Measurements from ENCODE around the gene TOLLIP.
A peak's percentile ranks its signal among the peaks of the same experiment; 100 is the strongest.

Gene TOLLIP

DNA sequence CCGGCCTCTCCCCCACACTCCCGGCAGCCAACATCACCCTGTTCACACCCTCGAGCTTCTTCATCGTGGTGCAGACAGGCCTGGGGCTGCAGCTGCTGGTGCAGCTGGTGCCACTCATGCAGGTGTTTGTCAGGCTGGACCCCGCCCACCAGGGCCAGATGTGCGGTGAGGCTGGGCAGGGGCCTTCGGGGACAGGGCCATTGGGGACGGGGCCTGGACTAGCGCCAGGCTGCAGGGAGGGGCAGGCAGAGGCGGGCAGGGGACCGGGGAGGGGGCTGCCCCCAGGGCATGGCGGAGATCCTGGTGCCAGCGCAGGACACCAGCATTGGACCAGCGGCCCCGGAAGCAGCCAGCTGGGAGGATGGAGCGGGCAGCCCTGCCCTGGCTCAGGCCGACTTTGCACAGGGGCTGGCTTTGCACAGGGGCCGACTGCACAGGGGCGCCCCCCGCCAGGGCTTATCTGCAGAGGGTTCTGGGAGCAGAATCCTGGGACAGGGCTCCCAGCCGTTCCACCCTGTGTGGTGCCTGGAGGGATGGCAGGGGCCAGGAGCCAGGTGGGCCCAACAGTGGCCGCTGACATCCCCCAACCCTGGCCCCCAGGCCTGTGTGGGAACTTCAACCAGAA, 77.9 kb downstream of the TOLLIP start:
- no peak for DNase-seq (ENCODE audit: low spot score)

DNA sequence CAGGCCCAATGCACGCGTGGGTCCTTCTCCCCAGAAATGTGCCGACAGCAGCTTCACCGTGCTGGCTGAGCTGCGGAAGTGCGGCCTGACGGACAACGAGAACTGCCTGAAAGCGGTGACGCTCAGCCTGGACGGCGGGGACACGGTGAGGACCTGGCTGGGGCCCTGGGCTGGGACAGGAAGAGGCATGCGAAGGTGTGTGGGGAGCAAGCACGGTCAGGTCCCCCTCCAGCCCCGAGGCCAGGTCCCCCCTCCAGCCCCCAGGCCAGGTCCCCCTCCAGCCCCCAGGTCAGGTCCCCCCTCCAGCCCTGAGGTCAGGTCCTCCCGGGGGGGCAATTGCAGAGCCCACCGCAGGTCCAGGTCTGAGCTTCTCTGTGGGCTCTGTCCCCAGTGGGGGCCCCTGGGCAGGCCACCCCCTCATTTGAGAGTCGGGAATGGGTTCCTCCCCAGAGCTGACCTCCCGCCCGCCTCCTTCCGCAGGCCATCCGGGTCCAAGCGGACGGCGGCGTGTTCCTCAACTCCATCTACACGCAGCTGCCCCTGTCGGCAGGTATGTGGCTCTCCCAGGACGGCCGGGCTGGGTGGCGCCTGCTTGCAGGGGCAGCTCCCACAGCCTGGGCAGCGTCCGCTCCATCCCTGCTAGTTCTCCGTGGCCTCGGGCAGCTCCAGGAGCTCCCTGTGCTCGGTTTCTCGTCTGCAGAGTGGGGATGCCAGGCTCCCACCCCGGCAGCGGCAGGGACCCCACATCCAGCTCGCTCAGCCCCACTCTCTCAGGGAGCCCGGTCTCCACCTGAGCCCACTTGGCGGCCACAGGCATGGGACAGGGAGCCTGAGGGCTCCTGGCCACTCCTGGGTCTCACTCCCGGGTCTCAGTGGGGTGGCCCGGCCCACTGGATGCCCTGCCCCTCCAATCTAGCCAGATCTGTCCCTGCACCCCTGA, 78.7 kb downstream of the TOLLIP start:
- DNase-seq (ENCODE audit: low spot score): peak; percentile 3

DNA sequence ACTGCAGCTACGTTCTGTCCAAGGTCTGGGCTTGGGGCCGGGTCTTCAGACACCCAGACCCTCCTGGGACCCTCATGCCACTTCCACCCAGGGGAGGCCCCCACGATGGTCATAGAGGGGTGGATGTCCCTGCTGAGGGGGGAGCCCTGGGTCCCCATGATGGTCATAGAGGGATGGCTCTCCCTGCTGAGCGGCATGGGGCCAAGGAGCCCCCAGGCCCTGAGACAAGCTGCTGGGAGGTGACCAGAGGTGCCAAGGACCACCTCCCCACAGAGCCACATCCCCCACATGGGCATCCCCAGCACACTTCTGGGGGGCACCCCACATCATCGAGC, 79.3 kb downstream of the TOLLIP start:
- no peak for DNase-seq (ENCODE audit: low spot score)

DNA sequence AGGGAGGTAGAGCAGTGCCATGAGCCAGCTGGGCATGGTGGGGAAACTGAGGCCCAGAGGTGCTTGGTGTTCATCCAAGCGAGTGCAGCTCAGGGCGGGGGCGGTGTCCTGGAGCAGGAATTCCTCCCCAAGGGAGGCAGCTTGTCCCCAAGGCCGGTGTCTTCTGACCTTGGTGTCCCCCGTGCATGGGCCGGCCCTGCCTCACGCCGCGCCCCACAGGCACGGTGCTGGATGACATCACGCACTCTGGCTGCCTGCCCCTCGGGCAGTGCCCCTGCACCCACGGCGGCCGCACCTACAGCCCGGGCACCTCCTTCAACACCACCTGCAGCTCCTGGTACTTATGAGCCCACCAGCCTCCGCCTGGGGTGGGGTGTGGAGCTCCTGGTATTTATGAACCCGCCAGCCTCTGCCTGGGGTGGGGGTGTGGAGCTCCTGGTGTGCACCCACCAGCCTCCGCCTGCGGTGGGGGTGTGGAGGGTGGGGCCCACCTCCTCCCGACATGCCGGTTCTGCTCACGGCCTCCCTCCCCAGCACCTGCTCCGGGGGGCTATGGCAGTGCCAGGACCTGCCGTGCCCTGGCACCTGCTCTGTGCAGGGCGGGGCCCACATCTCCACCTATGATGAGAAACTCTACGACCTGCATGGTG, 79.8 kb downstream of the TOLLIP start:
- DNase-seq (ENCODE audit: low spot score): no peak

DNA sequence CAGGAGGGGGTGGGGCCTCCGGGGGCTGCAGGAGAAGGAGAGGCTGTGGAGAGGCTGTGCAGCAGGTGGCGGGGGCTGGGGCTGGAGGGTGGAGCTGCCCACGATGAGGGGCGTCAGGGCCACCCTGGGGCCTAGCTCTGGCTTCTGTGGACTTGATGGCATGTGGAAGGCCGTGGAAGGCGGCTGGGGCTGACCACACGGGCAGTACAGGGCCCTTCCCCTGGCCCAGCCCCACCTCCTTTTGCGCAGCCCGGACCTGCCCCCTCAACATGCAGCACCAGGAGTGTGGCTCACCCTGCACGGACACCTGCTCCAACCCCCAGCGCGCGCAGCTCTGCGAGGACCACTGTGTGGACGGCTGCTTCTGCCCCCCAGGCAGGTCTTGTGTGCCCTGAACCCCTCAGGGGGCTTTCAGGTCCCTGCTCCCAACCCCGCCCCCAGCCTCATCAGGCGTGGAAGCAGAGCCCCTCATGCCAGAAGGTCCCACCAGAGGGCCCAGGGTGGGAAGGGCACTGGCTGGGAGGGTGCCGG, 80.4 kb downstream of the TOLLIP start:
- no peak for DNase-seq (ENCODE audit: low spot score)

DNA sequence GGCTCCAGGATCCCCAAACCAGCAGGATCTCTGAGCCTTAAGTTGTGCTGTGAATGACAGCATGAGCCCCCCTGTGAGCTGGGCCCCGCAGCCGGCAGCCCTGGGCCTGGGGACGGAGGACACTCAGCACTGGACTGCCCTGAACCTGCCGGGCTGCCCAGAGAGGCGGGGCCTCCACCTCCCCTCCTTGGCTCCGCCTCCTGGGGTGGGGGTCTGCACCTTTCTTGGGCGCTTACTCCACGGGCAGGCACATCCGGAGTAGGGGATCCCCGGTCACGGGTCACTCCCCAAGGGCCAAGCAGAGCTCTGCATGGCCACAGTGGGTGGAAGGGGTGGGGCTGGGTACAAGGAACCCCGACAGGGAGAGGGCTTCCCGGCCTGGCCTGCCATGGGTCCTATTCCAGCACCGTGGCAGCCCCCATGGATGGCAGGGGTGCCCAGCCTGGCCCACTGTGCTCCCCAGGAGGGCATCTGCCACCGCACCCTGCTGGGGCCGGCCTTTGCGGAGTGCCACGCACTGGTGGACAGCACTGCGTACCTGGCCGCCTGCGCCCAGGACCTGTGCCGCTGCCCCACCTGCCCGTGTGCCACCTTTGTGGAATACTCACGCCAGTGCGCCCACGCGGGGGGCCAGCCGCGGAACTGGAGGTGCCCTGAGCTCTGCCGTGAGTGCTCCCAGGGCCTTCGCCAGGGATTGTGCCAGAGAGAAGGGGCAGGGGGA, 81.2 kb downstream of the TOLLIP start:
- no peak for DNase-seq (ENCODE audit: low spot score)

DNA sequence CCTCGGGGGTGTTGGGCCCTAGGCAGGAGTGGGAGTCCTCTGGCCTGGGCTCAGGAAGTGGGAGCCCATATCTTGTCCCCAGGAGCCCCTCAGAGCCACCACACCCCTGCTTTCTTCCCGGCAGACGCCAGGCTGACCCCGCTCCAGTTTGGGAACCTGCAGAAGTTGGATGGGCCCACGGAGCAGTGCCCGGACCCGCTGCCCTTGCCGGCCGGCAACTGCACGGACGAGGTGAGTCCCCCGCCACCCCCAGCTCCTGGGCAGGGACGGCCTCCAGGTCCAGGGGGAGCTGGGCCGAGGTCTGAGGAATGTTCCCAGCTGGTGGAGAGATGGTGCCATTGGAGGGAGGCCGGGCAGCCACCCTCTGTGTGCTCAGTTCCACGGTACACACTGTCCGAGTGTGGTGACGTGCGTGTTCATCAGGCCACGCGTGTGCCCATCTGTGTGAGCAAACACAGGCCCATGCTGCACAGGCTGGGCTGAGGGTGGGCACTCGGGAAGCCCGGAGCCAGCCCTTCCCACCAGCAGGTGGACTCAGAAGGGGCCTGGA, 81.8 kb downstream of the TOLLIP start:
- DNase-seq (ENCODE audit: low spot score): no peak

DNA sequence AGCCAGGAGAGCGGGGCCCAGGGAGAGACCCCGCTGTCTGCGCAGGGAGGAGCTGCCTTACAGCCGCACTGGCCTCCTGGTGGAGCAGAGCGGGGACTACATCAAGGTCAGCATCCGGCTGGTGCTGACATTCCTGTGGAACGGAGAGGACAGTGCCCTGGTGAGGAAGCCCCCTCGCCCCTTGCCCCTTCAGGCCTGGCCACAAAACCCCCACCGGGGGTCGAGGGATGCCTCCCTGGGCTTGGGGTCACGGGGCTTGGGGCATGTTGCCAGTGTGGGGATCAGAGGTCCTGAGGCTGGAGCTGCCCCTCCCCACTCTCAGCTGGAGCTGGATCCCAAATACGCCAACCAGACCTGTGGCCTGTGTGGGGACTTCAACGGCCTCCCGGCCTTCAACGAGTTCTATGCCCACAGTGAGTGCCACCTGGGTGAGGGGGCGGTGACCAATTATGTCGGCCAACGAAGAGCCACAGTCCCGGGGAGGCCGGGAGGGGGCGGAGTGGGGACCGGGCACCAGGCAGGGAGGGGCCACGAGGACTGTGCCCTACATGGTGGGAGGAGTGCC, 82.4 kb downstream of the TOLLIP start:
- DNase-seq (ENCODE audit: low spot score): no peak

DNA sequence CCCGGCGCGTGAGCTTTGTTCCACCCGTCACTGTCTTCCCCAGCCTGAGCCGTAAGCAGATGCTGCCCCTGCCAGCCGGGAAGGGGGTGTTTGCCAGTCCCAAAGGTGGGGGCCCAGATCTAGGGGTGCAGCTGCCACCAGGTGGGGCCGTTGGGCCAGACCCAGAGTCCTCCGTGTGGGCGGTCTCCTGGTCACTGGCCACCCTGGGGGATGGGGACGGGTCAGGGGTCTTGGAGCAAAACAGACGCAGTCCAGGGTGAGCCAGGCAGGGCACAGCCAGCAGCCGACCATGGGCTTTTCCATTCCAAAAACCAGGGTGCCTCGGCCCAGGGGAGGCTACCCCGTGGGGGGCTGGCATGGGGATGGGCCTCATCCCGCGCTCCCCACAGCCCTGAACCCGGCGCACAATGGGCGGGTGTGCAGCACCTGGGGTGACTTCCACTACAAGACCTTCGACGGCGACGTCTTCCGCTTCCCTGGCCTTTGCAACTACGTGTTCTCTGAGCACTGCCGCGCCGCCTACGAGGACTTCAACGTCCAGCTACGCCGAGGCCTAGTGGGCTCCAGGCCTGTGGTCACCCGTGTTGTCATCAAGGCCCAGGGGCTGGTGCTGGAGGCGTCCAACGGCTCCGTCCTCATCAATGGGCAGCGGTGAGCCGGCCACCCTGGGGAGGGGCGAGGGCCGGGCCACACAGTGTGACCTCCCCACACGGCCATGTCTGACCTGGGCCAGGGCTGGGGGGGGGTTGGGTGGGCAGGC, 83.0 kb downstream of the TOLLIP start:
- no peak for DNase-seq (ENCODE audit: low spot score)

DNA sequence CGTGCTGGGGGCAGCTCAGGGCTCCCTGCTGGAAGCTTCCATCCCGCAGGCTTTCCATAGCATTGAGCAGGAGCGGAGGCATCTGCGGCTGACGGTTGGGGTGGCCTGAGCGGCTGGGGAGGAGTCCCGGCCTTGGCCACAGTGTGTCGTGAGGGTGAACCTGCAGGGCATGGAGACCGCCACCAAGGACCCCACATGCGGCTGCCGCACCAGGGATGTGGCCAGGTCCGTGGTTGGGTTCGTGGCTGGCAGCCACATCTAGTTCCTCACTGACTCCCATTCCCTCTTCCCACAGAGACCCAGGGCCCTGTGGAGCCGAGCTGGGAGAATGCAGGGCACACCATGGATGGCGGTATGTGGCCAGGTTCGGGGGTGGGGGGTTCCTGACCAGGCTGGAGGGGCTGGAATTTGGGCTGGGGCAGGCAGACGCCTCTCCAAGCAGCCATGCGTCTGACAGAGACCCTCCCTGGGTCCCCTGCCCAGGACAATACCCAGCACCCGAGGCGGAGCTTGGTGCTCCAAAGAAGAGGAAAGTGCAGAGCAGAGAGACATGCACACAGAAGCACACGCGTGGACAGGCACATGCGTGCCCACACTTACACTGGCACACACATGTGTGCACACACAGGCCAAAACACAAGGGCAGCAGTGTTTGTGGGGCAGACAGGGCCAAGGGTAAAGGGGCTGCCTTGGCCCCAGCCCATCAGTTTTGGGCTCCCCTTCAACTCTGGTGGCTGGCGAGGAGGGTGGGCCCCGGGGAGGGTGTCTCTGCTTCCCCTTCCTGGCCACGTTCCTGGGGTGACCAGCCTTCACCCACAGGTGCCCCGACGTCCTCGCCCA, 83.8 kb downstream of the TOLLIP start:
- DNase-seq (ENCODE audit: low spot score): no peak

DNA sequence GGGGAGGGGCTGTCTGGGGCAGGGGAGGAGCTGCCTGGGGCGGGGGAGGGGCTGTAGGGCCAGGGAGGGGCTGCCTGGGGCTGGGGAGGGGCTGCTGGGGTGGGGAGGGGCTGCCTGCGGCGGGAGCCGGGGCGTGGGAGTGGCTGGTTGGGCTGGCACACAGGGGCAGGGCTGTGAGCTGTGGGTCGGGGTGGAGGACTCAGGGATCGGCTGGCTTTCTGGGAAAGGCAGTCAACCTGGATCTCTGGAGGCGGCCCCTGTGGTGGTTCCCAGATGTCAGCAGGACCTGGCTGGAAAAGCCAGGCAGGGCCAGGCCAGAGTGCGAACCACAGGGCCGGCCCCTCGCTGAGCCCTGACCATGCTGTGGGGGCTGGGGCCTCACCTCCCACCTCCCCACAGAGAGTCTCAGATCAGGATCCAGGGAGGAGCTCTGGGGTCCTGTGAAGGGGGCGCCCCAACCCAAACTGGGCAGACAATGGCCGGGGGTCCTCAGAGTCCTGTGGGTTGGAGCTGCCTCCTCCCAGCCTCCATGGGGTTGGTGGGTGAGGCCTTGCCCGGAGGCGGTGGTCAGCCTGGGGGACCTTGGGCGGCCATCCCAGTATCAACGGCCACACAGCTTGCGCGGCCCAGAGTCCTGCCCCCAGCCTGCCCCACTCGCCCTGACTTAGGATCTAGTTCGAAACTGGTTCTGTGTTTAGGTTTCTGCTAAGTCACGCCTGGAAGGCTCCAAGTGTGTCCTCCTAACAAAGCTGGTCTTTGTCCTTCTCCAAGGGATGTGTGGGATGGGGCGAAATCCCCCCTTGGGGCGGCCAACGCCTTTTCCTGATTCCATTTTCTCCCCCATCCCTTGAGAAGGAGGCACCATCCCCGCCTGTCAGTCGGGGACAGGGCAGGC, 84.7 kb downstream of the TOLLIP start:
- DNase-seq (ENCODE audit: low spot score): no peak
